Testis (tissue), 2 donors: ENCODE results near the gene EGR4.

Source experiments
- CTCF ChIP-seq, 3 experiments: fragments of 450-650 bp in 2 of 3; fragments of 200-600 bp in 1 of 3; sonication (generic) in 1 of 3; IDR thresholded peaks; one replicate each; pipeline ENCODE4 v1.5.1; 2016 to 2019; ENCODE audit warnings: antibody characterized with exemption in 3 of 3, mild to moderate bottlenecking in 2 of 3, moderate library complexity in 1 of 3
- POLR2A ChIP-seq: fragments of 450-650 bp; IDR thresholded peaks from one replicate; pipeline ENCODE4 v1.6.1; 2017; ENCODE audit warnings: antibody characterized with exemption, mild to moderate bottlenecking, moderate library complexity

GRCh38 chr2:73314441-73314840 lies 21.1 kb upstream of the EGR4 start:
- TF ChIP-seq POLR2A, result no peak
- TF ChIP-seq CTCF (IDR thresholded peaks at IDR 0.05), result no peak
